ENCODE results near the gene PHEX. TPM values are rescaled to one million over a fixed set of nuclear protein-coding genes. Genes with fewer than 3 reads are reported as not detected.
A peak's percentile ranks its signal among the peaks of the same experiment; 100 is the strongest.

The PHEX gene
- total RNA-seq, 1 experiment from 2014 or later, result 0.30 TPM

- in situ Hi-C loops (cut with HindIII; ENCODE audit: low pct_unique_long_range_greater_than_20kb, low sequenced_read_pairs), result no loop called here
- no peak for DNase-seq (ENCODE audit: low read depth)
These were observed 145.9 kb downstream of the PHEX start for GRCh38 chrX:22177950-22178515.

GRCh38 chrX:22184096-22184495 lies 152.0 kb downstream of the PHEX start:
- DNase-seq (ENCODE audit: low read depth), result no peak
- in situ Hi-C loops (cut with HindIII; ENCODE audit: low pct_unique_long_range_greater_than_20kb, low sequenced_read_pairs), result no loop called here

- in situ Hi-C loops (cut with HindIII; ENCODE audit: low pct_unique_long_range_greater_than_20kb, low sequenced_read_pairs), result no loop called here
These were observed 154.0 kb downstream of the PHEX start for GRCh38 chrX:22186165-22186564.

GRCh38 chrX:22192419-22193060 lies 160.4 kb downstream of the PHEX start:
- in situ Hi-C loops (cut with HindIII; ENCODE audit: low pct_unique_long_range_greater_than_20kb, low sequenced_read_pairs), result no loop called here
- DNase-seq (ENCODE audit: low read depth), result peak; percentile 70

More at GRCh38 chrX:22186165-22186564, 154.0 kb downstream of the PHEX start:
- DNase-seq (ENCODE audit: low read depth), result peak; percentile 21

GRCh38 chrX:22193851-22194659 lies 161.9 kb downstream of the PHEX start:
- in situ Hi-C loops (cut with HindIII; ENCODE audit: low pct_unique_long_range_greater_than_20kb, low sequenced_read_pairs), result no loop called here
- DNase-seq (ENCODE audit: low read depth), result no peak

- DNase-seq (ENCODE audit: low read depth), result no peak
- in situ Hi-C loops (cut with HindIII; ENCODE audit: low pct_unique_long_range_greater_than_20kb, low sequenced_read_pairs), result no loop called here
These were observed 162.5 kb downstream of the PHEX start for GRCh38 chrX:22194660-22194945.

- DNase-seq (ENCODE audit: low read depth), result no peak
- in situ Hi-C loops (cut with HindIII; ENCODE audit: low pct_unique_long_range_greater_than_20kb, low sequenced_read_pairs), result no loop called here
These were observed 164.0 kb downstream of the PHEX start for GRCh38 chrX:22196149-22196548.

GRCh38 chrX:22202251-22202650 lies 170.1 kb downstream of the PHEX start:
- DNase-seq (ENCODE audit: low read depth), result no peak
- in situ Hi-C loops (cut with HindIII; ENCODE audit: low pct_unique_long_range_greater_than_20kb, low sequenced_read_pairs), result no loop called here

- no peak for DNase-seq (ENCODE audit: low read depth)
- in situ Hi-C loops (cut with HindIII; ENCODE audit: low pct_unique_long_range_greater_than_20kb, low sequenced_read_pairs), result no loop called here
These were observed 171.1 kb downstream of the PHEX start for GRCh38 chrX:22203186-22203585.

GRCh38 chrX:22206781-22207180 lies 174.7 kb downstream of the PHEX start:
- no peak for DNase-seq (ENCODE audit: low read depth)
- in situ Hi-C loops (cut with HindIII; ENCODE audit: low pct_unique_long_range_greater_than_20kb, low sequenced_read_pairs), result no loop called here

GRCh38 chrX:22220941-22221340 lies 188.8 kb downstream of the PHEX start:
- in situ Hi-C loops (cut with HindIII; ENCODE audit: low pct_unique_long_range_greater_than_20kb, low sequenced_read_pairs), result no loop called here
- no peak for DNase-seq (ENCODE audit: low read depth)

- no peak for DNase-seq (ENCODE audit: low read depth)
- in situ Hi-C loops (cut with HindIII; ENCODE audit: low pct_unique_long_range_greater_than_20kb, low sequenced_read_pairs), result no loop called here
These were observed 202.3 kb downstream of the PHEX start for GRCh38 chrX:22234380-22234779.

- in situ Hi-C loops (cut with HindIII; ENCODE audit: low pct_unique_long_range_greater_than_20kb, low sequenced_read_pairs), result no loop called here
- DNase-seq (ENCODE audit: low read depth), result no peak
These were observed 205.4 kb downstream of the PHEX start for GRCh38 chrX:22237479-22237878.

GRCh38 chrX:22246620-22247019 lies 214.5 kb downstream of the PHEX start:
- in situ Hi-C loops (cut with HindIII; ENCODE audit: low pct_unique_long_range_greater_than_20kb, low sequenced_read_pairs), result no loop called here
- DNase-seq (ENCODE audit: low read depth), result peak; percentile 58

- no peak for DNase-seq (ENCODE audit: low read depth)
- in situ Hi-C loops (cut with HindIII; ENCODE audit: low pct_unique_long_range_greater_than_20kb, low sequenced_read_pairs), result no loop called here
These were observed 215.0 kb downstream of the PHEX start for GRCh38 chrX:22247169-22247568.

- no peak for DNase-seq (ENCODE audit: low read depth)
- in situ Hi-C loops (cut with HindIII; ENCODE audit: low pct_unique_long_range_greater_than_20kb, low sequenced_read_pairs), result no loop called here
These were observed 216.3 kb downstream of the PHEX start for GRCh38 chrX:22248401-22248800.

GRCh38 chrX:22249371-22249770 lies 217.2 kb downstream of the PHEX start:
- DNase-seq (ENCODE audit: low read depth), result no peak
- in situ Hi-C loops (cut with HindIII; ENCODE audit: low pct_unique_long_range_greater_than_20kb, low sequenced_read_pairs), result no loop called here

- in situ Hi-C loops (cut with HindIII; ENCODE audit: low pct_unique_long_range_greater_than_20kb, low sequenced_read_pairs), result no loop called here
- DNase-seq (ENCODE audit: low read depth), result no peak
These were observed 236.6 kb downstream of the PHEX start for GRCh38 chrX:22268706-22269105.

- DNase-seq (ENCODE audit: low read depth), result no peak
- in situ Hi-C loops (cut with HindIII; ENCODE audit: low pct_unique_long_range_greater_than_20kb, low sequenced_read_pairs), result no loop called here
These were observed 240.5 kb downstream of the PHEX start, which contains the start of gene CBLL2 for GRCh38 chrX:22272613-22273012. Gene CBLL2 (plus strand): TSS chrX:22272913. CDS start chrX:22272992, 79 bp downstream.

All from Caki2 (cell line).